ENCODE results near the gene MYLK. TPM values are rescaled to one million over a fixed set of nuclear protein-coding genes. Genes with fewer than 3 reads are reported as not detected.
"Not testable (repeated sequence)": the region's sequence is repeated elsewhere in the genome, so short reads cannot be mapped to it uniquely, and the experiment has no call there.

Gene MYLK
- total and polyA plus RNA-seq, 5 donors from 2014 or later: 0.07 to 2.9 (median 0.20) TPM; not detected in 1

- no peaks in the 10 kb centered on the region for H3K27me3 ChIP-seq (ENCODE audit: control insufficient read depth, insufficient read depth, low read length)
- Mint-ChIP-seq H3K4me1 (peaks cover 0 to 10% (median 5%) of the 10 kb centered on the region in 4 donors), H3K4me3 (no peak overlapping the region), H3K9me3 (no peaks in the 10 kb centered on the region), H3K36me3 (peaks cover 23% of the 10 kb centered on the region), H3K27ac (peak overlapping the region in 1 of 3 donors; percentile 82), H3K27me3 (no peaks in the 10 kb centered on the region)
- H3K9me3 ChIP-seq (ENCODE audit: control insufficient read depth in 2 of 2, low read length in 2 of 2): no peaks in the 10 kb centered on the region
- no peak for ATAC-seq (ENCODE audit: low read depth in 2 of 2)
- no peaks in the 10 kb centered on the region for H3K36me3 ChIP-seq (ENCODE audit: control insufficient read depth, insufficient read depth, low read length)
- no peak for DNase-seq
- no peak overlapping the region for H3K4me3 ChIP-seq (ENCODE audit: low read depth, low read length)
- H3K4me1 ChIP-seq (ENCODE audit: control insufficient read depth, insufficient read depth, low read length, poor library complexity, severe bottlenecking): no peaks in the 10 kb centered on the region
- H3K27ac ChIP-seq (ENCODE audit: insufficient read depth, low read length, poor library complexity, severe bottlenecking): no peak overlapping the region
Measured at GRCh38 chr3:123611082-123611481, 273.1 kb downstream of the MYLK start.

- DNase-seq (no peak), ATAC-seq (ENCODE audit: low read depth in 2 of 2) (no peak)
- Histone ChIP-seq H3K27ac (ENCODE audit: insufficient read depth, low read length, poor library complexity, severe bottlenecking) (no peak overlapping the region), H3K4me3 (ENCODE audit: low read depth, low read length) (no peak overlapping the region), H3K27me3 (ENCODE audit: control insufficient read depth, insufficient read depth, low read length) (no peaks in the 10 kb centered on the region), H3K4me1 (ENCODE audit: control insufficient read depth, insufficient read depth, low read length, poor library complexity, severe bottlenecking) (no peaks in the 10 kb centered on the region), H3K9me3 (ENCODE audit: control insufficient read depth in 2 of 2, low read length in 2 of 2) (no peaks in the 10 kb centered on the region), H3K36me3 (ENCODE audit: control insufficient read depth, insufficient read depth, low read length) (no peaks in the 10 kb centered on the region)
- Mint-ChIP-seq H3K27ac (peak overlapping the region in 1 of 3 donors; percentile 56), H3K27me3 (no peaks in the 10 kb centered on the region), H3K4me1 (peaks cover 0 to 12% (median 5%) of the 10 kb centered on the region in 4 donors), H3K36me3 (peaks cover 23% of the 10 kb centered on the region), H3K9me3 (no peaks in the 10 kb centered on the region), H3K4me3 (no peak overlapping the region)
Measured at GRCh38 chr3:123610331-123610730, 273.8 kb downstream of the MYLK start.

GRCh38 chr3:123609063-123609462 lies 275.1 kb downstream of the MYLK start:
- no peaks in the 10 kb centered on the region for H3K9me3 ChIP-seq (ENCODE audit: control insufficient read depth in 2 of 2, low read length in 2 of 2)
- no peaks in the 10 kb centered on the region for H3K36me3 ChIP-seq (ENCODE audit: control insufficient read depth, insufficient read depth, low read length)
- H3K27ac ChIP-seq (ENCODE audit: insufficient read depth, low read length, poor library complexity, severe bottlenecking): no peak overlapping the region
- Mint-ChIP-seq H3K27ac (no peak overlapping the region), H3K4me3 (no peak overlapping the region), H3K27me3 (no peaks in the 10 kb centered on the region), H3K9me3 (peaks cover 0 to 2% (median 0%) of the 10 kb centered on the region in 7 donors), H3K4me1 (peaks cover 0 to 14% (median 5%) of the 10 kb centered on the region in 4 donors), H3K36me3 (peaks cover 20% of the 10 kb centered on the region)
- ATAC-seq (ENCODE audit: low read depth in 2 of 2) (no peak), DNase-seq (no peak)
- no peak overlapping the region for H3K4me3 ChIP-seq (ENCODE audit: low read depth, low read length)
- no peaks in the 10 kb centered on the region for H3K4me1 ChIP-seq (ENCODE audit: control insufficient read depth, insufficient read depth, low read length, poor library complexity, severe bottlenecking)
- H3K27me3 ChIP-seq (ENCODE audit: control insufficient read depth, insufficient read depth, low read length): no peaks in the 10 kb centered on the region

DNA sequence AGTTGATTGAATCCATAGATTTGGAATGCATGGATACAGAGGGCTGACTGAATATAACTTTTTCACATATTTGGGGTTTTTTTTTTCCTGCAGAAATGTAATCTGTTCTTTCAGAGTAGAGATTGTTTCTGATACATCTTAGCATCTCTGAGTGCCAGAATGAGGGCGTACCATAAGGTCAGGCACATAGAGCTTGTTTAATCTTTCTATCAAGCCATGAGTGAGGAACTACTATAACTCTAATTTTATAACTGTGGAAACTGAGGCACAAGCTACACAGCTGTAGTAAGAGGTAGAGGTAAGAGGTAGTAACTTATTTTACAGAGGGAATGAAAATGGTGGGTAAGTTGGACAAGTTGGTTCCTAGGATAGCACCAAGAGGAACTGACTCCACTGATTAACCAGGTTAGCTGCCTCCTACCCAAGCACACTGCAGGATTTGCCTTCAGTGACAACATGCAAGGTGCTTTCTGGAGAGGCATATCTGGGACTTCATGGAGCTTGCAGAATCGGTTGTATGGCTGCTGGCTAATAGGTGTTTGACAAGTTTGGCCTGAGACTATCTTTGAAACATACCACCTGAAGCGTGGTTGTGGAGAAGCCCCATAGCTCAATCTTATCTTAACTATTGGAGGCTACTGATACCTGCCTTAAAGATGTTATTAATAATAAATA lies 275.7 kb downstream of the MYLK start:
- Mint-ChIP-seq H3K27ac (no peak overlapping the region), H3K4me1 (peaks cover 0 to 14% (median 5%) of the 10 kb centered on the region in 4 donors), H3K27me3 (no peaks in the 10 kb centered on the region), H3K4me3 (no peak overlapping the region), H3K9me3 (peaks cover 0 to 2% (median 0%) of the 10 kb centered on the region in 7 donors), H3K36me3 (peaks cover 15% of the 10 kb centered on the region)
- H3K27me3 ChIP-seq (ENCODE audit: control insufficient read depth, insufficient read depth, low read length): no peaks in the 10 kb centered on the region
- ATAC-seq (ENCODE audit: low read depth in 2 of 2): no peak
- no peak overlapping the region for H3K4me3 ChIP-seq (ENCODE audit: low read depth, low read length)
- no peaks in the 10 kb centered on the region for H3K36me3 ChIP-seq (ENCODE audit: control insufficient read depth, insufficient read depth, low read length)
- DNase-seq: no peak
- H3K9me3 ChIP-seq (ENCODE audit: control insufficient read depth in 2 of 2, low read length in 2 of 2): no peaks in the 10 kb centered on the region
- no peaks in the 10 kb centered on the region for H3K4me1 ChIP-seq (ENCODE audit: control insufficient read depth, insufficient read depth, low read length, poor library complexity, severe bottlenecking)
- H3K27ac ChIP-seq (ENCODE audit: insufficient read depth, low read length, poor library complexity, severe bottlenecking): no peak overlapping the region

- peaks cover 0 to 14% (median 5%) of the 10 kb centered on the region in 4 donors for H3K4me1 Mint-ChIP-seq
Measured at GRCh38 chr3:123606527-123606926, 277.6 kb downstream of the MYLK start.

DNA sequence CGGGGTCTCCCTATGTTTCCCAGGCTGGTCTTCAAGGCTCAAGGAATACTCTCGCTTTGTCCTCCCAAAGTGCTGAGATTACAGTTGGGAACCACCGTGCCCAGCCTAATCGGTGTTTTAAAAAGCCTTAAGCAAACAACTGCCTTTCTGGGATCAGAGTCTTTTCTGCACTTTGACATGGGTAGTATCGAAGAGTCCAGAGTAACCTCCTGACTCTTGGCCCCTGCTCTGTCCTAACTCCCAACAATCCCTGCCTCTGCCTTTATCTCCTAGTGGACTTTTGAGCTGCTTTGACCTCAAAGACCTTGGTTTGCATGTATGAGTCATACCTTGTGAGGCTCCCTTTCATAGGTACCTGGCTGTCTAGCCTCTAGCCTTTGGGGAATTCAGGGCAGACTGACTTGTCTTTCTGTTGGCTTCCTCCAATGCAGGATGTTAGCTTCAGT lies 278.3 kb downstream of the MYLK start:
- Histone ChIP-seq H3K36me3 (ENCODE audit: control insufficient read depth, insufficient read depth, low read length) (no peaks in the 10 kb centered on the region), H3K27ac (ENCODE audit: insufficient read depth, low read length, poor library complexity, severe bottlenecking) (no peak overlapping the region), H3K27me3 (ENCODE audit: control insufficient read depth, insufficient read depth, low read length) (no peaks in the 10 kb centered on the region), H3K4me3 (ENCODE audit: low read depth, low read length) (no peak overlapping the region), H3K9me3 (ENCODE audit: control insufficient read depth in 2 of 2, low read length in 2 of 2) (no peaks in the 10 kb centered on the region), H3K4me1 (ENCODE audit: control insufficient read depth, insufficient read depth, low read length, poor library complexity, severe bottlenecking) (no peaks in the 10 kb centered on the region)
- Mint-ChIP-seq H3K27ac (no peak overlapping the region), H3K4me1 (peaks cover 0 to 10% (median 4%) of the 10 kb centered on the region in 4 donors), H3K36me3 (peaks cover 4% of the 10 kb centered on the region), H3K27me3 (no peaks in the 10 kb centered on the region), H3K4me3 (no peak overlapping the region), H3K9me3 (peaks cover 0 to 2% (median 0%) of the 10 kb centered on the region in 7 donors)
- DNase-seq (no peak), ATAC-seq (ENCODE audit: low read depth in 2 of 2) (no peak)

More at GRCh38 chr3:123606527-123606926, 277.6 kb downstream of the MYLK start:
- Mint-ChIP-seq H3K9me3 (peaks cover 0 to 2% (median 0%) of the 10 kb centered on the region in 7 donors), H3K27me3 (no peaks in the 10 kb centered on the region), H3K4me3 (no peak overlapping the region), H3K36me3 (peaks cover 7% of the 10 kb centered on the region), H3K27ac (peak overlapping the region in 1 of 3 donors; percentile 3)
- Histone ChIP-seq H3K9me3 (ENCODE audit: control insufficient read depth in 2 of 2, low read length in 2 of 2) (no peaks in the 10 kb centered on the region), H3K27ac (ENCODE audit: insufficient read depth, low read length, poor library complexity, severe bottlenecking) (no peak overlapping the region), H3K27me3 (ENCODE audit: control insufficient read depth, insufficient read depth, low read length) (no peaks in the 10 kb centered on the region), H3K4me1 (ENCODE audit: control insufficient read depth, insufficient read depth, low read length, poor library complexity, severe bottlenecking) (no peaks in the 10 kb centered on the region), H3K36me3 (ENCODE audit: control insufficient read depth, insufficient read depth, low read length) (no peaks in the 10 kb centered on the region), H3K4me3 (ENCODE audit: low read depth, low read length) (no peak overlapping the region)
- DNase-seq (no peak), ATAC-seq (ENCODE audit: low read depth in 2 of 2) (no peak)

GRCh38 chr3:123603153-123603552 lies 281.0 kb downstream of the MYLK start:
- H3K27me3 Mint-ChIP-seq; H3K4me3 Mint-ChIP-seq; ATAC-seq (ENCODE audit: low read depth in 2 of 2); H3K4me3 ChIP-seq (ENCODE audit: low read depth, low read length); H3K27ac Mint-ChIP-seq; H3K4me1 ChIP-seq (ENCODE audit: control insufficient read depth, insufficient read depth, low read length, poor library complexity, severe bottlenecking); DNase-seq; H3K9me3 Mint-ChIP-seq; H3K27ac ChIP-seq (ENCODE audit: insufficient read depth, low read length, poor library complexity, severe bottlenecking); H3K36me3 ChIP-seq (ENCODE audit: control insufficient read depth, insufficient read depth, low read length); H3K36me3 Mint-ChIP-seq; H3K4me1 Mint-ChIP-seq; H3K9me3 ChIP-seq (ENCODE audit: control insufficient read depth in 2 of 2, low read length in 2 of 2); H3K27me3 ChIP-seq (ENCODE audit: control insufficient read depth, insufficient read depth, low read length): not testable (repeated sequence)

GRCh38 chr3:123602325-123602724 lies 281.8 kb downstream of the MYLK start:
- H3K27ac Mint-ChIP-seq: no peak overlapping the region
- peaks cover 9% of the 10 kb centered on the region for H3K36me3 Mint-ChIP-seq
- no peaks in the 10 kb centered on the region for H3K27me3 Mint-ChIP-seq
- no peak overlapping the region for H3K27ac ChIP-seq (ENCODE audit: insufficient read depth, low read length, poor library complexity, severe bottlenecking)
- no peaks in the 10 kb centered on the region for H3K4me1 ChIP-seq (ENCODE audit: control insufficient read depth, insufficient read depth, low read length, poor library complexity, severe bottlenecking)
- no peak for DNase-seq
- peaks cover 0 to 10% (median 1%) of the 10 kb centered on the region in 4 donors for H3K4me1 Mint-ChIP-seq
- ATAC-seq (ENCODE audit: low read depth in 2 of 2): no peak
- H3K27me3 ChIP-seq (ENCODE audit: control insufficient read depth, insufficient read depth, low read length): no peaks in the 10 kb centered on the region
- peaks cover 0 to 2% (median 0%) of the 10 kb centered on the region in 7 donors for H3K9me3 Mint-ChIP-seq
- H3K36me3 ChIP-seq (ENCODE audit: control insufficient read depth, insufficient read depth, low read length): no peaks in the 10 kb centered on the region
- H3K9me3 ChIP-seq (ENCODE audit: control insufficient read depth in 2 of 2, low read length in 2 of 2): no peaks in the 10 kb centered on the region
- no peak overlapping the region for H3K4me3 Mint-ChIP-seq
- no peak overlapping the region for H3K4me3 ChIP-seq (ENCODE audit: low read depth, low read length)
